BLaER1 (cell line): ENCODE results near the gene ACTL10.
"Not testable (repeated sequence)": the region's sequence is repeated elsewhere in the genome, so short reads cannot be mapped to it uniquely, and the experiment has no call there.

ENCODE experiments used
- H3K27ac ChIP-seq: shearing (Covaris generic); formaldehyde crosslinking; 2 replicates; pipeline ENCODE4 v1.8.1; 2022
- H3K27me3 ChIP-seq: shearing (Covaris generic); formaldehyde crosslinking; 2 replicates; pipeline ENCODE4 v1.8.1; 2022
- H3K36me3 ChIP-seq: shearing (Covaris generic); formaldehyde crosslinking; 2 replicates; pipeline ENCODE4 v1.8.1; 2022
- H3K4me1 ChIP-seq: shearing (Covaris generic); formaldehyde crosslinking; 2 replicates; pipeline ENCODE4 v1.8.1; 2022
- H3K4me2 ChIP-seq: shearing (Covaris generic); formaldehyde crosslinking; 2 replicates; pipeline ENCODE4 v1.8.1; 2022
- H3K4me3 ChIP-seq: shearing (Covaris generic); formaldehyde crosslinking; 2 replicates; pipeline ENCODE4 v1.8.1; 2022
- H3K9ac ChIP-seq: shearing (Covaris generic); formaldehyde crosslinking; 2 replicates; pipeline ENCODE4 v1.8.1; 2022
- H3K9me3 ChIP-seq: shearing (Covaris generic); formaldehyde crosslinking; 2 replicates; pipeline ENCODE4 v1.8.1; 2022
- H4K20me1 ChIP-seq: shearing (Covaris generic); formaldehyde crosslinking; 2 replicates; pipeline ENCODE4 v1.8.1; 2022
- Cebpa-rat ChIP-seq: shearing (Covaris generic); IDR thresholded peaks from 2 replicates; pipeline ENCODE4 v1.8.1; 2022

Gene ACTL10

GRCh38 chr20:33693741-33694638, 27.2 kb downstream of the ACTL10 start:
- Histone ChIP-seq H3K4me2 (peak overlapping the region; percentile 79), H3K27ac (peak overlapping the region; percentile 76), H3K4me3 (no peak overlapping the region), H3K9me3 (peaks cover 16% of the 10 kb centered on the region), H3K9ac (peak overlapping the region; percentile 61), H3K36me3 (no peaks in the 10 kb centered on the region), H3K4me1 (peaks cover 71% of the 10 kb centered on the region), H4K20me1 (no peaks in the 10 kb centered on the region), H3K27me3 (no peaks in the 10 kb centered on the region)
- TF ChIP-seq Cebpa-rat, result no peak

- no peak for TF ChIP-seq Cebpa-rat
- Histone ChIP-seq H3K9ac (peak overlapping the region; percentile 61; the same call in 1 of the 2 replicates), H3K4me3 (no peak overlapping the region), H3K27ac (peak overlapping the region; percentile 76), H4K20me1 (no peaks in the 10 kb centered on the region), H3K27me3 (no peaks in the 10 kb centered on the region), H3K36me3 (no peaks in the 10 kb centered on the region), H3K4me1 (peaks cover 65% of the 10 kb centered on the region), H3K9me3 (peaks cover 21% of the 10 kb centered on the region), H3K4me2 (peak overlapping the region; percentile 79)
Observed at GRCh38 chr20:33694639-33695012, 27.9 kb downstream of the ACTL10 start.

GRCh38 chr20:33696448-33696847, 29.7 kb downstream of the ACTL10 start:
- H4K20me1 ChIP-seq, result no peaks in the 10 kb centered on the region
- no peaks in the 10 kb centered on the region for H3K36me3 ChIP-seq
- no peaks in the 10 kb centered on the region for H3K27me3 ChIP-seq
- no peak overlapping the region for H3K9ac ChIP-seq
- peaks cover 31% of the 10 kb centered on the region for H3K9me3 ChIP-seq
- H3K27ac ChIP-seq, result no peak overlapping the region
- no peak overlapping the region for H3K4me2 ChIP-seq
- H3K4me3 ChIP-seq, result no peak overlapping the region
- H3K4me1 ChIP-seq, result peaks cover 48% of the 10 kb centered on the region
- TF ChIP-seq Cebpa-rat, result no peak

GRCh38 chr20:33697129-33697528, 30.4 kb downstream of the ACTL10 start:
- Histone ChIP-seq H3K9ac (no peak overlapping the region), H3K27me3 (no peaks in the 10 kb centered on the region), H3K4me3 (no peak overlapping the region), H3K4me2 (no peak overlapping the region), H4K20me1 (no peaks in the 10 kb centered on the region), H3K9me3 (peaks cover 37% of the 10 kb centered on the region), H3K27ac (no peak overlapping the region), H3K36me3 (no peaks in the 10 kb centered on the region), H3K4me1 (peaks cover 42% of the 10 kb centered on the region)
- TF ChIP-seq Cebpa-rat, result no peak

- not testable (repeated sequence) for H3K27me3 ChIP-seq, H4K20me1 ChIP-seq, H3K27ac ChIP-seq, H3K36me3 ChIP-seq, H3K4me3 ChIP-seq, H3K4me2 ChIP-seq, H3K9ac ChIP-seq
- Histone ChIP-seq H3K9me3 (peaks cover 38% of the 10 kb centered on the region), H3K4me1 (peaks cover 39% of the 10 kb centered on the region)
Observed at GRCh38 chr20:33698966-33699365, 32.2 kb downstream of the ACTL10 start.

GRCh38 chr20:33700696-33701441, 34.1 kb downstream of the ACTL10 start:
- not testable (repeated sequence) for H3K36me3 ChIP-seq, H4K20me1 ChIP-seq, H3K27ac ChIP-seq, H3K9ac ChIP-seq, H3K4me3 ChIP-seq, H3K4me2 ChIP-seq, H3K27me3 ChIP-seq
- Histone ChIP-seq H3K9me3 (peaks cover 38% of the 10 kb centered on the region), H3K4me1 (peaks cover 22% of the 10 kb centered on the region)

- Histone ChIP-seq H3K9me3 (peaks cover 38% of the 10 kb centered on the region), H3K27ac (no peak overlapping the region), H3K4me2 (no peak overlapping the region), H3K9ac (no peak overlapping the region), H3K4me3 (no peak overlapping the region), H3K27me3 (no peaks in the 10 kb centered on the region), H3K4me1 (peaks cover 22% of the 10 kb centered on the region), H4K20me1 (no peaks in the 10 kb centered on the region), H3K36me3 (no peaks in the 10 kb centered on the region)
- TF ChIP-seq Cebpa-rat, result no peak
Observed at GRCh38 chr20:33701629-33702450, 35.1 kb downstream of the ACTL10 start.

GRCh38 chr20:33702861-33703260, 36.1 kb downstream of the ACTL10 start:
- Histone ChIP-seq H3K27me3 (no peaks in the 10 kb centered on the region), H3K4me2 (peak overlapping the region; percentile 55), H4K20me1 (no peaks in the 10 kb centered on the region), H3K27ac (0 out of 2 replicates have a peak overlapping the region, but pooled peaks have one; percentile 46), H3K4me3 (no peak overlapping the region), H3K9ac (no peak overlapping the region), H3K4me1 (peaks cover 15% of the 10 kb centered on the region), H3K9me3 (peaks cover 32% of the 10 kb centered on the region), H3K36me3 (no peaks in the 10 kb centered on the region)
- TF ChIP-seq Cebpa-rat, result no peak

GRCh38 chr20:33703498-33704137, 36.9 kb downstream of the ACTL10 start:
- Histone ChIP-seq H3K9me3 (peaks cover 25% of the 10 kb centered on the region), H3K36me3 (no peaks in the 10 kb centered on the region), H3K4me3 (no peak overlapping the region), H3K27me3 (no peaks in the 10 kb centered on the region), H3K9ac (no peak overlapping the region), H3K27ac (no peak overlapping the region), H4K20me1 (no peaks in the 10 kb centered on the region), H3K4me2 (peak overlapping the region; percentile 55), H3K4me1 (peaks cover 15% of the 10 kb centered on the region)
- TF ChIP-seq Cebpa-rat, result no peak
